IMR-90 (cell line): ENCODE data around the gene ANKRD22. TPM values are rescaled to one million over a fixed set of nuclear protein-coding genes. Genes with fewer than 3 reads are reported as not detected.

Source experiments
- ATAC-seq: fragments of 200-7000 bp; cut with Tn5 transposase; 2 replicates; pipeline ENCODE4 v1.9.1; 2020; ENCODE audit warnings: low read depth, mild to moderate bottlenecking, moderate library complexity
- BruUV-seq: library from RNA; stranded (reverse); fragments of 400-500 nt; replicated peaks from 2 replicates; lab custom pipeline; 2021; lab: Mats Ljungman, UMichigan
- CTCF ChIA-PET: fragments of 300-600 bp; formaldehyde crosslinking; extraction: SDS; loops from one replicate; lab custom pipeline; 2021; ENCODE audit warnings: antibody characterized with exemption; lab: Yijun Ruan, JAX
- POLR2A ChIA-PET: fragments of 300-600 bp; sonication (Branson Sonifier 250); formaldehyde crosslinking; loops from one replicate; lab custom pipeline; 2022; ENCODE audit warnings: antibody characterized with exemption; ENCODE audit not compliant: unreplicated experiment; lab: Charles Lee
- DNase-seq: peaks from one replicate; pipeline ENCODE4 v3.0.0; 2013
- H2AFZ ChIP-seq: replicated peaks from 2 replicates; pipeline ENCODE3; 2013; ENCODE audit warnings: low read length, mild to moderate bottlenecking; ENCODE audit not compliant: poor library complexity
- H2AK5ac ChIP-seq: 2 replicates; pipeline ENCODE4 v1.6.1; 2013; ENCODE audit warnings: low read depth, low read length, inconsistent platforms
- H2AK9ac ChIP-seq: replicated peaks from 2 replicates; pipeline ENCODE3; 2013; ENCODE audit warnings: mild to moderate bottlenecking, low read depth, low read length, moderate library complexity; ENCODE audit not compliant: poor library complexity
- H2BK120ac ChIP-seq: 2 replicates; pipeline ENCODE4 v1.6.1; 2013; ENCODE audit warnings: low read depth, low read length, inconsistent platforms
- H2BK15ac ChIP-seq: 3 replicates; pipeline ENCODE4 v1.6.1; 2013; ENCODE audit warnings: low read depth, low read length, inconsistent platforms
- H2BK20ac ChIP-seq: 2 replicates; pipeline ENCODE4 v1.6.1; 2013; ENCODE audit warnings: low read depth, mild to moderate bottlenecking, inconsistent platforms, low read length, moderate library complexity
- H2BK5ac ChIP-seq: 2 replicates; pipeline ENCODE4 v1.6.1; 2013; ENCODE audit warnings: mild to moderate bottlenecking, low read depth, low read length, inconsistent platforms; ENCODE audit not compliant: poor library complexity, severe bottlenecking
- H3K14ac ChIP-seq: replicated peaks from 2 replicates; pipeline ENCODE4 v1.6.1; 2013; ENCODE audit warnings: low read depth, low read length, inconsistent platforms
- H3K18ac ChIP-seq: 2 replicates; pipeline ENCODE4 v1.6.1; 2013; ENCODE audit warnings: low read depth, low read length, control low read depth
- H3K23ac ChIP-seq: 2 replicates; pipeline ENCODE4 v1.6.1; 2013; ENCODE audit warnings: low read depth, low read length, inconsistent platforms
- H3K27ac ChIP-seq: 2 replicates; pipeline ENCODE4 v1.5.1; 2013; ENCODE audit warnings: mild to moderate bottlenecking, control low read depth, low read length; ENCODE audit not compliant: insufficient read depth
- H3K27me3 ChIP-seq: 2 replicates; pipeline ENCODE4 v1.6.1; 2013; ENCODE audit warnings: low read length; ENCODE audit not compliant: control insufficient read depth, insufficient read depth
- H3K36me3 ChIP-seq: 2 replicates; pipeline ENCODE4 v1.6.1; 2013; ENCODE audit warnings: low read length, mixed read lengths; ENCODE audit not compliant: control insufficient read depth, insufficient read depth
- H3K4ac ChIP-seq: 2 replicates; pipeline ENCODE4 v1.6.1; 2013; ENCODE audit warnings: low read depth, low read length, inconsistent platforms
- H3K4me1 ChIP-seq: 2 replicates; pipeline ENCODE4 v1.6.1; 2013; ENCODE audit warnings: low read length, mixed read lengths; ENCODE audit not compliant: control insufficient read depth, insufficient read depth
- H3K4me2 ChIP-seq: 2 replicates; pipeline ENCODE4 v1.6.1; 2013; ENCODE audit warnings: low read depth, mild to moderate bottlenecking, control low read depth, low read length, moderate library complexity
- H3K4me3 ChIP-seq: 2 replicates; pipeline ENCODE4 v1.5.1; 2013; ENCODE audit warnings: low read depth, mild to moderate bottlenecking, control low read depth, low read length, moderate library complexity; ENCODE audit not compliant: insufficient read depth
- H3K56ac ChIP-seq: 2 replicates; pipeline ENCODE4 v1.6.1; 2013; ENCODE audit warnings: low read length, inconsistent platforms; ENCODE audit not compliant: insufficient read depth; ENCODE audit errors: extremely low read depth
- H3K79me1 ChIP-seq, 2 experiments: 2 replicates each; pipeline ENCODE4 v1.6.1; 2013; ENCODE audit warnings: low read length in 2 of 2, inconsistent platforms in 1 of 2, low read depth in 1 of 2
- H3K9ac ChIP-seq: 2 replicates; pipeline ENCODE4 v1.6.1; 2013; ENCODE audit warnings: low read depth, low read length, control low read depth
- H3K9me1 ChIP-seq: 2 replicates; pipeline ENCODE4 v1.6.1; 2013; ENCODE audit warnings: low read length, inconsistent platforms; ENCODE audit not compliant: insufficient read depth
- H3K9me3 ChIP-seq: 2 replicates; pipeline ENCODE4 v1.6.1; 2013; ENCODE audit warnings: low read length; ENCODE audit not compliant: control insufficient read depth, insufficient read depth
- H4K20me1 ChIP-seq: 2 replicates; pipeline ENCODE4 v1.6.1; 2013; ENCODE audit warnings: low read length, inconsistent platforms; ENCODE audit not compliant: insufficient read depth
- H4K5ac ChIP-seq: 2 replicates; pipeline ENCODE4 v1.6.1; 2013; ENCODE audit warnings: mild to moderate bottlenecking, low read depth, low read length, control low read depth
- H4K8ac ChIP-seq, 2 experiments: 2 replicates each; pipeline ENCODE4 v1.6.1; 2013; ENCODE audit warnings: low read depth in 2 of 2, low read length in 2 of 2, control low read depth in 1 of 2, inconsistent platforms in 1 of 2
- H4K91ac ChIP-seq: 2 replicates; pipeline ENCODE4 v1.6.1; 2013; ENCODE audit warnings: low read depth, low read length, inconsistent platforms; ENCODE audit not compliant: insufficient read depth
- CEBPB ChIP-seq: IDR thresholded peaks from 2 replicates; pipeline ENCODE4 v1.6.1; 2012; ENCODE audit warnings: low read depth, low read length, improper control_type of control experiment
- CHD1 ChIP-seq: IDR thresholded peaks from 2 replicates; pipeline ENCODE4 v1.6.1; 2012; ENCODE audit warnings: low read depth, low read length, improper control_type of control experiment
- FOS ChIP-seq: fragments of 150-350 bp; IDR thresholded peaks from 2 replicates; pipeline ENCODE4 v1.6.1; 2016; ENCODE audit warnings: low read depth, low read length
- MAZ ChIP-seq: IDR thresholded peaks from 2 replicates; pipeline ENCODE4 v1.6.1; 2012; ENCODE audit warnings: low read depth, mild to moderate bottlenecking, low read length, improper control_type of control experiment, moderate library complexity, borderline replicate concordance
- POLR2A ChIP-seq: IDR thresholded peaks from 2 replicates; pipeline ENCODE4 v1.6.1; 2012; ENCODE audit warnings: mild to moderate bottlenecking, low read depth, low read length
- WGBS, 2 experiments: methylation state at CpG; one replicate each; pipeline versions ENCODE4 v1.1.5 to v1.1.7; 2013; ENCODE audit warnings: missing lambda C conversion rate in 2 of 2; ENCODE audit not compliant: insufficient read length in 1 of 2; ENCODE audit errors: extremely low coverage in 2 of 2; 5-methylcytosine and 5-hydroxymethylcytosine counted together
- dilution Hi-C: fragments of 300-500 bp; cut with HindIII; formaldehyde crosslinking; loops from one replicate; pipeline ENCODE4 v1.14.3; 2018; ENCODE audit warnings: low sequenced_read_pairs; ENCODE audit not compliant: unreplicated experiment
- in situ Hi-C: fragments of 300-500 bp; cut with MboI; formaldehyde crosslinking; loops from 3 replicates; pipeline ENCODE4 v1.14.3; 2019; ENCODE audit warnings: low sequenced_read_pairs, inconsistent platforms, mixed read lengths
- intact Hi-C: fragments of 100-400 bp; cut with micrococcal nuclease; formaldehyde crosslinking; loops from 2 replicates; pipeline ENCODE4 v1.10.0; 2022
- polyA plus RNA-seq, 3 experiments: library from polyadenylated mRNA; depleted of rRNA; stranded (reverse); fragments of >200 nt; gene quantifications; 2 replicates each; pipeline ENCODE4 v1.2.3, GENCODE V29; 2012; ENCODE audit warnings: low replicate concordance in 1 of 3
- total RNA-seq: library from RNA; depleted of rRNA; stranded (reverse); fragments of >200 nt; gene quantifications from 2 replicates; pipeline ENCODE4 v1.2.3, GENCODE V29; 2012
- TF ChIP-seq, protein P1 (sequence below): fragments of 150-350 bp; IDR thresholded peaks from 2 replicates; pipeline ENCODE4 v1.6.1; 2017; ENCODE audit warnings: mild to moderate bottlenecking, antibody characterized with exemption, low read length, low read depth
- TF ChIP-seq, protein P2 (sequence below): fragments of 150-350 bp; IDR thresholded peaks from 2 replicates; pipeline ENCODE4 v1.6.1; 2016; ENCODE audit warnings: low read depth, mild to moderate bottlenecking, low read length, moderate library complexity, borderline replicate concordance
- TF ChIP-seq, protein P3 (sequence below): conservative IDR thresholded peaks from 2 replicates; pipeline ENCODE4 v1.5.1; 2012; ENCODE audit warnings: mild to moderate bottlenecking, low read depth, low read length, improper control_type of control experiment

The ANKRD22 gene
- total and polyA plus RNA-seq, 2 of the 4 experiments (the other 2 are of a cell fraction) = not detected

DNA sequence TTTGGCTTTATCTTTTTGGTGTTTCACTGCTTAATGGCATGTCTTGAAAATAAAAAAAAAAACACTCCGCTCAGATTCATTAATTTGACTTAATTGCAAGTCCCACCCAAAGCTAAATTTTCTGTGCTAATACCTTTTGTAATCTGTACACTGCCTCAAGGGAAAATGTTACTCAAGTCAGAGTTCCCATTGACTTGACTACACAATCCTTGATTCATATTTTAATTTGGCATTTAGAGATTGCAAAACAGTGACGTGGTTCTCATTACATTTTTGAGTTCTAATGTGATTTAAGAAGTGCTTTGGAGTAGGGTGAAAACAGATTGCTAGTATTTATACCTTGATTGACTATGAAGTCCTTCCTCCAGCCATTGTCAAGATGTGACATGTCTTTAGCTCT lies 70.4 kb downstream of the ANKRD22 start:
- Histone ChIP-seq H3K23ac (no peak overlapping the region), H3K4me1 (no peaks in the 10 kb centered on the region), H3K4me3 (no peak overlapping the region), H3K14ac (no peak overlapping the region), H3K9me1 (no peaks in the 10 kb centered on the region), H2AFZ (no peak overlapping the region), H2BK15ac (no peak overlapping the region), H3K56ac (no peak overlapping the region), H4K5ac (no peak overlapping the region), H3K4me2 (no peak overlapping the region), H2BK5ac (no peak overlapping the region), H3K4ac (no peak overlapping the region), H3K27ac (no peak overlapping the region), H3K9ac (no peak overlapping the region), H3K79me1 (no peaks in the 10 kb centered on the region), H2AK5ac (no peak overlapping the region), H4K91ac (no peak overlapping the region), H3K18ac (no peak overlapping the region), H2BK20ac (no peak overlapping the region), H4K20me1 (no peaks in the 10 kb centered on the region), H3K27me3 (peaks cover 3% of the 10 kb centered on the region; the same call in 1 of the 2 replicates), H3K36me3 (no peaks in the 10 kb centered on the region), H4K8ac (no peak overlapping the region), H3K9me3 (no peaks in the 10 kb centered on the region), H2AK9ac (no peak overlapping the region), H2BK120ac (no peak overlapping the region)
- BruUV-seq = no TSS peak
- DNase-seq (no peak), ATAC-seq (no peak)
- POLR2A ChIA-PET = no interaction called here
- in situ Hi-C loops (no loop called here), intact Hi-C loops (loop anchor here (5.0 kb wide), 1 partner anchor 74 kb away; the partner anchor contains the start of gene LIPK), dilution Hi-C loops (no loop called here)
- WGBS, 2 experiments = no CpG with 5 or more reads among the region's 2 CpGs
- TF ChIP-seq, protein P1, sequence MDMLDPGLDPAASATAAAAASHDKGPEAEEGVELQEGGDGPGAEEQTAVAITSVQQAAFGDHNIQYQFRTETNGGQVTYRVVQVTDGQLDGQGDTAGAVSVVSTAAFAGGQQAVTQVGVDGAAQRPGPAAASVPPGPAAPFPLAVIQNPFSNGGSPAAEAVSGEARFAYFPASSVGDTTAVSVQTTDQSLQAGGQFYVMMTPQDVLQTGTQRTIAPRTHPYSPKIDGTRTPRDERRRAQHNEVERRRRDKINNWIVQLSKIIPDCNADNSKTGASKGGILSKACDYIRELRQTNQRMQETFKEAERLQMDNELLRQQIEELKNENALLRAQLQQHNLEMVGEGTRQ = no peak
- TF ChIP-seq MAZ (no peak), CEBPB (no peak), FOS (no peak), CHD1 (no peak), POLR2A (no peak)
- TF ChIP-seq, protein P2, sequence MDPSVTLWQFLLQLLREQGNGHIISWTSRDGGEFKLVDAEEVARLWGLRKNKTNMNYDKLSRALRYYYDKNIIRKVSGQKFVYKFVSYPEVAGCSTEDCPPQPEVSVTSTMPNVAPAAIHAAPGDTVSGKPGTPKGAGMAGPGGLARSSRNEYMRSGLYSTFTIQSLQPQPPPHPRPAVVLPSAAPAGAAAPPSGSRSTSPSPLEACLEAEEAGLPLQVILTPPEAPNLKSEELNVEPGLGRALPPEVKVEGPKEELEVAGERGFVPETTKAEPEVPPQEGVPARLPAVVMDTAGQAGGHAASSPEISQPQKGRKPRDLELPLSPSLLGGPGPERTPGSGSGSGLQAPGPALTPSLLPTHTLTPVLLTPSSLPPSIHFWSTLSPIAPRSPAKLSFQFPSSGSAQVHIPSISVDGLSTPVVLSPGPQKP = no peak
- TF ChIP-seq, protein P3, sequence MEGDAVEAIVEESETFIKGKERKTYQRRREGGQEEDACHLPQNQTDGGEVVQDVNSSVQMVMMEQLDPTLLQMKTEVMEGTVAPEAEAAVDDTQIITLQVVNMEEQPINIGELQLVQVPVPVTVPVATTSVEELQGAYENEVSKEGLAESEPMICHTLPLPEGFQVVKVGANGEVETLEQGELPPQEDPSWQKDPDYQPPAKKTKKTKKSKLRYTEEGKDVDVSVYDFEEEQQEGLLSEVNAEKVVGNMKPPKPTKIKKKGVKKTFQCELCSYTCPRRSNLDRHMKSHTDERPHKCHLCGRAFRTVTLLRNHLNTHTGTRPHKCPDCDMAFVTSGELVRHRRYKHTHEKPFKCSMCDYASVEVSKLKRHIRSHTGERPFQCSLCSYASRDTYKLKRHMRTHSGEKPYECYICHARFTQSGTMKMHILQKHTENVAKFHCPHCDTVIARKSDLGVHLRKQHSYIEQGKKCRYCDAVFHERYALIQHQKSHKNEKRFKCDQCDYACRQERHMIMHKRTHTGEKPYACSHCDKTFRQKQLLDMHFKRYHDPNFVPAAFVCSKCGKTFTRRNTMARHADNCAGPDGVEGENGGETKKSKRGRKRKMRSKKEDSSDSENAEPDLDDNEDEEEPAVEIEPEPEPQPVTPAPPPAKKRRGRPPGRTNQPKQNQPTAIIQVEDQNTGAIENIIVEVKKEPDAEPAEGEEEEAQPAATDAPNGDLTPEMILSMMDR = no peak
- CTCF ChIA-PET = interaction anchor here (0.8 kb wide), 1 partner anchor 7 kb away, joined by 3 read pairs; no protein-coding TSS in a partner anchor
